Stimulated activated CD8-positive, alpha-beta memory T cell treated with anti-CD3 and anti-CD28 coated beads, Interleukin-7, amount 100 ng/mL, for 4 hours (primary cell): ENCODE results near the gene DHX15.

ENCODE experiments used
- DNase-seq, 2 donors: peaks; one replicate each; pipeline ENCODE4 v3.0.0-alpha.2; 2020; ENCODE audit warnings: low read depth in 2 of 2

The DHX15 gene

GRCh38 chr4:24584211-24584850 is at the start of gene DHX15:
Gene DHX15, minus strand, starts transcription at chr4:24584554. Its CDS starts 161 bp downstream, at chr4:24584393.
- peak; percentile 87 to 92 for DNase-seq

DNA sequence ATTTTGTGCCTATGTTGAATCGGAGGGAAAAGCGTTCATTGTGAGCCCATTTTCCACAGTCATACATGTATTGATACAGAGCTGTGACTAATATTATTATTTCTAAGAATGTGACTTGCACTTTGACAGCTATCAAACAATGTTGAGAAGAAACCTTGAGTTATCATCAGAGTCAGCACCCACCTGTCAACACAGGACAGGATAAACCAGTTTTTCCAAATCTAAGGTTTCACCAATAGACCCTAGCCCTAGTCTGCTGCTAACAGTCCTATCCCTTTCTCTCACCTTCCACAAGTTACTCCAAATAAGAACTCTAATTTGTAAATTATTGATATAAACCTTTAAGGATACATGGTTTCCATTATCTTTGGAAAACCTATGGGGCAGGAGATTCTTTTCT is 47.7 kb upstream of the DHX15 start:
- no peak for DNase-seq

DNA sequence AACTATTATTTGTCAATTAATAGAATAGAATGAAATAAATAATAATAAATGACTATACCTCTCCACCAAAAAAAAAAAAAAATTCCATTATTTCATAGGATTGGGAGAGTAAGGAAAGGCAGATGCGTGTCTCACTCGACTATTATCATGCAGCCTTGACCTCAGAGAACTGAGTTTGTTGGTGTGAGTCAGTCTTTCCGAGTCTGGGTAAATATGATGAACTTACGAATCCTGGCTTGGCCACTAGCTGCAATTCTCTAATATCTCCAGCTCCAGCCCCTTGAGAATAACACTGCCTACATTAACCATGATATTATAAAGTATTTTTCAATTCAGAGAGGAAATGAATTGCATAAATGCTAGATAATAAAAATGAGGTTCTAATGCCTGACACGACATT is 46.6 kb upstream of the DHX15 start:
- DNase-seq, result no peak

GRCh38 chr4:24625091-24625490 is 40.7 kb upstream of the DHX15 start:
- no peak for DNase-seq

DNA sequence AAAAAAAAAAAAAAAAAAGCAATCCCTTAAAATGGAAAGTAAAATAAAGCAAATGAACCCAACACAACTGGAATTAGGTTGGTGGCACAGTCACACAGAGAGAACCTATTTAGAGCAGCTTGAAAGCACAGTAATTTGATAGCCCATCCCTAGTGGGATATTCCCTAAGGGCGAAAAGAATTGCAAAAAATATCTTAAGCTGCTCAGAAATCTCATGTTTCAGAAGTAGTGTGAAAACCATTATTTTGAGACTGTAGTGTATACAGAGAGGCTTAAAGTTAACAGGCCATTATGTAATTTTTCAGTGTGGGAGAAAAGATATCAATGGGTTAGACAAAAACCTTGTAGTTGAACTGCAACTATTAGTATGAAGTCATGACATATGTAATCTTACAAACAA is 40.0 kb upstream of the DHX15 start:
- DNase-seq, result no peak

DNA sequence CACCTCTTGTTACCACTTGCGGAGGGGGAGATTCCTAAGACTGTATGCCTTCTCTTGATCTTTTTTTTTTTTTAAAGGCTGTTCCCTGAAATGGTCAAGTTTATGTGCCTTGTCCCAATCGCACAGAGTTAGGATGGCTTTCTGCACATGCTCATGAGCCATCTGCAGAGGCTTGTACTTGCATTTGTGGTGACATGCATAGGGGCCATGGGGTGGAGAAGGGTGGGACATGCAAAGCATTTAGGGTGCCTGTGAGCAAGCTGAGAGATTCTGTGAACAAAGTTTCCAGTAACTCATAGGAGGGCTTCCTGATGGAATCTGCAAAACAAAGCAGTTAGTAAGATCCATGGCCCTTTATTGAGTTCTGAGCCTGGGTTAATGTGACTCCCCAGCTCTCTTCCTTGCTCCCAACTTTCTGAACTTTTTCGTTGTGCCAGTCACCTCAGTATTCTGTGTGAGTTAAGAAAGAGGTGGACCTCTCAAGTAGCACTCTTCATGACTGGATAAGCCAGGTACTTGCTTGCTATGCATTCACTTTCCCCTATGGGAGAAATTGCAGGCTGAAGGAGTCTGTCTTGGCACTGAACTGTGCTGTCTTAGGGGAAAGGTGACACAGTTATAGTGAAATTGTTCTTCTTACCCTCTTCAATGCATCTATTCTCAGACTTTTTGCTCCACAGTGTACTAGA is 37.9 kb upstream of the DHX15 start:
- no peak for DNase-seq

GRCh38 chr4:24615977-24616376 is 31.6 kb upstream of the DHX15 start:
- DNase-seq, result no peak

DNA sequence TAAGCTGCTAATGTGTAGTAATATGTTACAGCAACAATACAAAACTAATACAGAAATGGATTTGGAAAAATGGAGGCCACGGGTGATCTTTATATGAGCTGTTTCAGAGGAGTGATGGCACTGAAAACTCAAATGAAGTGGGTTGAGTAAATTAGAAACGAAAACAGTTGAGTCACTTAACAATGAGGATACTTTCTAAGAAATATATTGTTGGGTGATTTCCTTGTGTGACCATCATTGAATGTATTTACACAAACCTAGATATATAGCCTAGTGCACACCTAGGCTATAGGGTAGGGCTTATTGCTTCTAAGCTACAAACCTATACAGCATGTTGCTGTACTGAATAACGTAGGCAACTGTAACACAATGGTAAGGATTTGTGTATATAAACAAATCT is 30.5 kb upstream of the DHX15 start:
- no peak for DNase-seq

DNA sequence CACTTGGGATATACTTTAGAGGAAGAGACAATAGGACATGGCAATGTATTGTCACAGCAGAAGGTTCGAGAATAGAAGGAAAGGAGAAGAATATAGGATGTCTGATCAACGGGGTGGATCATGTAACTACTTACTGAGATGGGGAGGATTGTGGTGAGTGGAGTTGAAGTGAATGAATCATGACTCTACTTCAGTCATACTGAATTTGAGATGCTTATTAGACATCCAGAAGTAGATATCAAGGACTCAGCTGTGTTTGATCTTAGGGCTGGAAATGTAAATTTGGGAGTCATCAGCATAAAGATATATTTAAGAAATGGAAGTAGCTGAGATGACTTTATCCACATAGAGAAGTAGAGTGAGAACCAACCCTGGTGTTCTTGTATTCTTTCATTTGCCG is 29.1 kb upstream of the DHX15 start:
- no peak for DNase-seq

GRCh38 chr4:24611575-24611974 is 27.2 kb upstream of the DHX15 start:
- DNase-seq, result no peak

- DNase-seq, result no peak
Measured at GRCh38 chr4:24607334-24607733, 23.0 kb upstream of the DHX15 start.

DNA sequence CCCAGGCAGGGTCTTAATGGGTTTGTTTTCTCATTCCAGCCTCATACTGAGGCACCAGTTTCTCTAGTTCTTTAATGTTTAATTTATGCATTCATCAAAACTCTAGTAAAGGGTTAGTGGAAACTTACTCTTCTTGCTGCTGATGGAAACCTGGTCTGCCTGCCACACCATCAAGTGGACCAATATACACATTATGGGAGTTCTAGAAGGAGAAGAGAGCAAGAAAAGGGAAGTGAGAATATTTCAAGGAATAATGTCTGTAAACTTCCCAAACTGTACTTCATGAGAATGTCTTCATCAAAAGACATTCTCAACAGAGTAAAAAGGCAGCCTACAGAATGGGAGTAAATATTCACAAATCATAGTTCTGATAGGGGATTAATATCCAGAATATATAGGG is 20.9 kb upstream of the DHX15 start:
- DNase-seq, result no peak

DNA sequence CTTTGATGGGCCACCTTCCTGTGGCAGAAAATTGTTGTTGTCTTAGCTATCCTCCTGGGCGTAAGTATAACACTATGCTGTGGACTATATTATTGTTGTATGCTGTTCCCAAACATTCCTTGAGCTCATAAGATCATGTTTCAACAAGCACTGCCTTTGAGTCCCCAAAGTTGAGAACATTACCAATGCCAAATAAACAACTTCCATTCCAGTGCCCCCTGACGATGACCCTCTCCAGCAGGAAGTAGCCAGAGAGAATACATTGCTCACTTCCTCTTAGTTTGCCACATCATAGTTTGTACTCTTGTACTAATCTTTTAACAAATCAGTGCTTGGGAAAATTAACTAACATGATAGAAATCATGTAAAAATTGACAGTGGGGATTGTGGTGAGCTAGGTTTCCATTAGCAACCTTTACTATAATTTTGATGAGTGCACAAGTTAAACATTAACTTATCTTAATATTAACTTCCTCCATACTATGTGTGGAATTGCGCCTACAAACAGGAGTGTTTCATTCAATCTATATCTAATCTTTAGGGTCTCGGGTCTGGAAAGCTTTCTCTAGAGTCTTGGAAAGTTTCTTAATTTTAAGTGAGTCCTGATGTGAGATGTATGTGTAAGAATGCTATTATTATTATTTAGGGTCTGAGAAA is 20.3 kb upstream of the DHX15 start:
- DNase-seq, result no peak

- no peak for DNase-seq
Measured at GRCh38 chr4:24603343-24603742, 19.0 kb upstream of the DHX15 start.

GRCh38 chr4:24601121-24601520 is 16.8 kb upstream of the DHX15 start:
- DNase-seq, result no peak

- DNase-seq, result no peak
Measured at GRCh38 chr4:24599275-24599674, 14.9 kb upstream of the DHX15 start.

DNA sequence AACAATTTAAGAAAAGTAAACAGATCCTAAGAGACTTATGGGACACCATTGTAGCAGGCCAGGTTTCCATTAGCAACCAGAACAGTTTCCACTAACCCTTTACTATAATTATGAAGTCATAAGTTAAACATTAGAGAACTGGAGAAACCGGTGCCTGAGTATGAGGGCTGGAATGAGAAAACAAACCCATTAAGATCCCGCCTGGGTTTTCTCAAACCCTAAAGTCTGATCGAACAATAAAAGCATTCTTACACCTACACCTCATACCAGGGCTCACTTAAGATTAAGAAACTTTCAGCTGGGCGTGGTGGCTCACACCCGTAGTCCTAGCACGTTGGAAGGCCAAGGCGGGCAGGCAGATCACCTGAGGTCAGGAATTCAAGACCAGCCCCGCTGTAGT is 13.7 kb upstream of the DHX15 start:
- DNase-seq, result no peak

DNA sequence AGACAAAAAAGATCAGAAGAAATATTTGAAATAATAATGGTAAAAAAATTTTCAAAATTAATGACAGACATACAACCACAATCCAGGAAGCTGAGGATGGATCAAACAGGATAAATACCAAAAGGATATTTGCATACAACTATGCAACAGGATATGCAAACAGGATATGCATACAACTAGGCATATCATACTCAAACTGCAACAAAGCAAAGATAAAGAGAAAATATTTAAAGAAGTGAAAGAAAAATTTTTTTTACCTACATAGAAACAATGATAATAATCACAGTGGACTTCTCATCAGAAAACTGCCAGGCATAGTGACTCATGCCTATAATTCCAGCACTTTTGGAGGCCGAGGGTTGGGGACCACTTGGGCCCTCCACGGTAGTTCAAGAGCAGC is 11.3 kb upstream of the DHX15 start:
- no peak for DNase-seq

GRCh38 chr4:24594887-24595286 is 10.5 kb upstream of the DHX15 start:
- DNase-seq, result no peak

DNA sequence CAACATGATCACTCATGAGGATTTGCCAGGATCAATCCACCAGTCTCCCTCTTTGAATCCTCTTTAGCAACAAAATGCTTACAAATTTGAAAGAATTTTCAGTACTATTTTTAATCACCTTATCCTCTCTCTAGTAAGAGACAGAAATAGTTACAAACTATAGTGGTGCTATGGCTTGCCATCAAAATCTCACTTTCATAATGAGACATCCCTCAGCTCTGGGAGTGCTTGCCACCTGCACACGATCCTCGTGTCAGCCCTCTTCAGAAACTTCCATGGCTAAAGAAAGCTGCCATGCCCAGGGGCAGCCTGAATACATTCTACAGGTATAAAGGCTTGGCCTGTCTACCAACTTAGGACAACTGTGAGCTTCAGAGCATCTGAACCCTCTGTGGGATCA is 5.1 kb upstream of the DHX15 start:
- no peak for DNase-seq

DNA sequence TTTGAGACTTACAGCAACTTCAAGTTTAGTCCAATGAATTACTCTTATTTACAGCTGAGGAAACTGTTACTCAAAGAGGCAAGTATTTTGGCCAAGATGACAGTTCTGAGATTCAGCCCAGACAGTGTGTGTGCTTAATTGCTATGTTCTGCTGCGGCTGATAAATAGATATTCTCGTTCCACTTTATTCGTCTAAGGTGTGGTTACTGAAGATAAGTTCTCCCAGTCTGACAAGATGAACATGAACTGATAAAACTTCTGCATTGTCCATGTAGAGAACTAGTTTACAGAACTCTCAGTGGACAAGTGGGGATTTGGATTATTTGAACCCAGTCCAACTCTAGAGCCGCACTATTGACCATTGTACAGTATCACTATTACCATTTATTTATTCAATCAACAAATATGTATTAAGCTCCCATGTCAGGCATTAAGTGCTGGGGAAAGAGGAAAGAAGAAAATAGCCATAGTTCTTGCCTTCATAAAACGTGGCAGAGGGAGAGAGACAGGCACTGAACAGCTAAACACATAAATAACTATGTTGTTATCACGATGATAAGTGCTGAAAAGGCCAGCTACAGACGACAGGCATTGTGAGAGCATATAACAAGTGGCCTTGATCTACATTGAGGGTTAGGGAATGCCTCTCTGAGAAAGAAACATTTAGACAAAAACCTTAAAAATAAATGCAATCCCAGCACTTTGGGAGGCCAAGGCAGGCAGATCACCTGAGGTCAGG is 4.0 kb upstream of the DHX15 start:
- DNase-seq, result no peak

GRCh38 chr4:24583451-24584210 is 723 bp downstream of the DHX15 start:
- peak; percentile 24 to 27 for DNase-seq
